ENCODE data around the gene SERTAD4. TPM values are rescaled to one million over a fixed set of nuclear protein-coding genes. Genes with fewer than 3 reads are reported as not detected.

SERTAD4 gene
- total RNA-seq, 1 donor from 2014 or later, result 1.6 TPM

GRCh38 chr1:210231846-210232510 lies 618 bp upstream of the SERTAD4 start:
- Histone ChIP-seq H3K36me3 (ENCODE audit: control insufficient read depth in 3 of 3, insufficient read depth in 3 of 3, low read length in 3 of 3) (no peaks in the 10 kb centered on the region), H3K9me3 (ENCODE audit: control insufficient read depth in 3 of 3, low read length in 3 of 3) (no peaks in the 10 kb centered on the region), H3K4me1 (ENCODE audit: control insufficient read depth in 3 of 3, insufficient read depth in 3 of 3, low read length in 3 of 3) (peaks cover 11 to 20% (median 12%) of the 10 kb centered on the region in 3 donors), H3K9ac (ENCODE audit: low read depth in 1 of 3, low read length in 3 of 3) (no peak overlapping the region), H3K27ac (ENCODE audit: low read depth, low read length) (no peak overlapping the region), H3K4me3 (ENCODE audit: low read length in 3 of 3) (peak overlapping the region; percentile 3 to 54 (median 22)), H3K27me3 (ENCODE audit: control insufficient read depth in 3 of 3, insufficient read depth in 3 of 3, low read length in 3 of 3) (peaks cover 19 to 41% (median 22%) of the 10 kb centered on the region in 3 donors)

DNA sequence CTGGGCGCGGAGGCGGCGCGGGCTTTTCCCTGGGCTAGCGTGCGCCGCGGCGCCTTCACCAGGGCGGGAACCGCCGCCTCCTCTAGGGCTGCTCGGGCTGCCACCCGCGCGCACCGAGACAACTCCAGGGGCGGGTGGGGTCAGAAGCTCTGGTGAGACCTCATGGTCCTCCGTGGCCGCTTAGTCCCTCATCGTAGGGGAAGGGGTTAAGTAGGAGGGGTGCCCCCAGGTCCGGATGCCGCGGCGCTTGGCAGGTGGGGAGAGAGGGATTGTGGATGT lies 559 bp downstream of the SERTAD4 start:
- peaks cover 19 to 41% (median 20%) of the 10 kb centered on the region in 3 donors for H3K27me3 ChIP-seq (ENCODE audit: control insufficient read depth in 3 of 3, insufficient read depth in 3 of 3, low read length in 3 of 3)
- no peak overlapping the region for H3K27ac ChIP-seq (ENCODE audit: low read depth, low read length)
- peaks cover 11 to 21% (median 12%) of the 10 kb centered on the region in 3 donors for H3K4me1 ChIP-seq (ENCODE audit: control insufficient read depth in 3 of 3, insufficient read depth in 3 of 3, low read length in 3 of 3)
- peak overlapping the region in 2 of 3 donors; percentile 45 to 76 for H3K9ac ChIP-seq (ENCODE audit: low read depth in 1 of 3, low read length in 3 of 3)
- peak overlapping the region; percentile 60 to 73 (median 72) for H3K4me3 ChIP-seq (ENCODE audit: low read length in 3 of 3)
- H3K9me3 ChIP-seq (ENCODE audit: control insufficient read depth in 3 of 3, low read length in 3 of 3), result no peaks in the 10 kb centered on the region
- H3K36me3 ChIP-seq (ENCODE audit: control insufficient read depth in 3 of 3, insufficient read depth in 3 of 3, low read length in 3 of 3), result no peaks in the 10 kb centered on the region

- H3K9ac ChIP-seq (ENCODE audit: low read depth in 1 of 3, low read length in 3 of 3), result peak overlapping the region in 2 of 3 donors; percentile 45 to 76
- no peaks in the 10 kb centered on the region for H3K36me3 ChIP-seq (ENCODE audit: control insufficient read depth in 3 of 3, insufficient read depth in 3 of 3, low read length in 3 of 3)
- H3K9me3 ChIP-seq (ENCODE audit: control insufficient read depth in 3 of 3, low read length in 3 of 3), result no peaks in the 10 kb centered on the region
- H3K27ac ChIP-seq (ENCODE audit: low read depth, low read length), result no peak overlapping the region
- H3K4me1 ChIP-seq (ENCODE audit: control insufficient read depth in 3 of 3, insufficient read depth in 3 of 3, low read length in 3 of 3), result peaks cover 11 to 21% (median 12%) of the 10 kb centered on the region in 3 donors
- H3K4me3 ChIP-seq (ENCODE audit: low read length in 3 of 3), result peak overlapping the region; percentile 60 to 73 (median 72)
- H3K27me3 ChIP-seq (ENCODE audit: control insufficient read depth in 3 of 3, insufficient read depth in 3 of 3, low read length in 3 of 3), result peaks cover 19 to 41% (median 20%) of the 10 kb centered on the region in 3 donors
Measured at GRCh38 chr1:210233495-210234328, 1.1 kb downstream of the SERTAD4 start.

DNA sequence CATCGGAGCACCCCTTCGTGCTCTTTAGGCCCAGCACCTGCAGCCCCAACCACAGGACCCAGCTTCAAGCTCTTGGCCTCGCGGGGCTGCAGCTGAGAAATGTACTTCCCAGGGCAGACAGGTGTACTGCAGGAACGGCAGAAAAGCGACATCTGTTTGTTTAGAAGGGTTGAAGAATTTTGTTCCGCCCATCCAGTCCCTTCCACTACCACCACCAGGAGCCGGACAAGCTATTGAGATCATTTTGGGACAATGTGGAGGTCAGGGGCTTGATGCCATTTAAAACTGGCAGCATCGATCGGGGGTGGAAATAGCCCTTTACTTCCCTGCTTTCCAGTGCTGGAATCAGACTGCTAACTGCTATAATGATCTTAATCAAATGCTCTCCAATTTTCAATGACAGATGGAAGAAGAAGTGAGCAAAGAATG lies 1.7 kb downstream of the SERTAD4 start:
- Histone ChIP-seq H3K36me3 (ENCODE audit: control insufficient read depth in 3 of 3, insufficient read depth in 3 of 3, low read length in 3 of 3) (no peaks in the 10 kb centered on the region), H3K9ac (ENCODE audit: low read depth in 1 of 3, low read length in 3 of 3) (peak overlapping the region in 1 of 3 donors; percentile 8), H3K4me1 (ENCODE audit: control insufficient read depth in 3 of 3, insufficient read depth in 3 of 3, low read length in 3 of 3) (peaks cover 11 to 21% (median 12%) of the 10 kb centered on the region in 3 donors), H3K9me3 (ENCODE audit: control insufficient read depth in 3 of 3, low read length in 3 of 3) (no peaks in the 10 kb centered on the region), H3K27ac (ENCODE audit: low read depth, low read length) (no peak overlapping the region), H3K4me3 (ENCODE audit: low read length in 3 of 3) (peak overlapping the region in 2 of 3 donors; percentile 60 to 73), H3K27me3 (ENCODE audit: control insufficient read depth in 3 of 3, insufficient read depth in 3 of 3, low read length in 3 of 3) (peaks cover 19 to 41% (median 20%) of the 10 kb centered on the region in 3 donors)

- no peaks in the 10 kb centered on the region for H3K9me3 ChIP-seq (ENCODE audit: control insufficient read depth in 3 of 3, low read length in 3 of 3)
- H3K9ac ChIP-seq (ENCODE audit: low read depth in 1 of 3, low read length in 3 of 3), result no peak overlapping the region
- H3K27me3 ChIP-seq (ENCODE audit: control insufficient read depth in 3 of 3, insufficient read depth in 3 of 3, low read length in 3 of 3), result peaks cover 19 to 38% (median 20%) of the 10 kb centered on the region in 3 donors
- peaks cover 14 to 21% (median 17%) of the 10 kb centered on the region in 3 donors for H3K4me1 ChIP-seq (ENCODE audit: control insufficient read depth in 3 of 3, insufficient read depth in 3 of 3, low read length in 3 of 3)
- H3K27ac ChIP-seq (ENCODE audit: low read depth, low read length), result no peak overlapping the region
- H3K4me3 ChIP-seq (ENCODE audit: low read length in 3 of 3), result no peak overlapping the region
- no peaks in the 10 kb centered on the region for H3K36me3 ChIP-seq (ENCODE audit: control insufficient read depth in 3 of 3, insufficient read depth in 3 of 3, low read length in 3 of 3)
Measured at GRCh38 chr1:210235363-210236053, 2.9 kb downstream of the SERTAD4 start.

DNA sequence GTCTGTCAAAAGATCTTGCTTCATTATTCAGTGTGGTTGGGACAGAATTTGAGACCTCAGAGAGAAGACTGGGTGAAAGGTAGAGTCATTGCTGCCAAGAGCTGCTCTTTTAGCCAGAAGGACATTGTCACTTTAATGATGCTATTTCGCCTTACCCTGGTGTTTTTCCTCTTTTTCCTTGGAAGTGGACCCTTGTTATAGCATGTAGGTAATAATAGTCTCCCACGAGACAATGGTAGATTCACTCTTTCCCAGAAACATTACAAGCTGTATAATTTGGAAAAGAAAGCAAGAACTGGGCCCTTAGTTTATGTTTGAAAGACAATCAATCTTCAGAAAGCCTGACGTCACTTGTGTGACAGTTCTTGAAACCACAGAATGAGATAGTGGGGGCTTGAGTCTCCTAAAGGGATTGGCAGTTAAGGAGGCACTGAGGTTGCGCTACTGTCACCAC lies 3.8 kb downstream of the SERTAD4 start:
- Histone ChIP-seq H3K27ac (ENCODE audit: low read depth, low read length) (peak overlapping the region; percentile 34), H3K4me3 (ENCODE audit: low read length in 3 of 3) (no peak overlapping the region), H3K36me3 (ENCODE audit: control insufficient read depth in 3 of 3, insufficient read depth in 3 of 3, low read length in 3 of 3) (no peaks in the 10 kb centered on the region), H3K9ac (ENCODE audit: low read depth in 1 of 3, low read length in 3 of 3) (no peak overlapping the region), H3K9me3 (ENCODE audit: control insufficient read depth in 3 of 3, low read length in 3 of 3) (no peaks in the 10 kb centered on the region), H3K27me3 (ENCODE audit: control insufficient read depth in 3 of 3, insufficient read depth in 3 of 3, low read length in 3 of 3) (peaks cover 16 to 35% (median 20%) of the 10 kb centered on the region in 3 donors), H3K4me1 (ENCODE audit: control insufficient read depth in 3 of 3, insufficient read depth in 3 of 3, low read length in 3 of 3) (peaks cover 14 to 21% (median 18%) of the 10 kb centered on the region in 3 donors)

- no peak overlapping the region for H3K9ac ChIP-seq (ENCODE audit: low read depth in 1 of 3, low read length in 3 of 3)
- H3K4me3 ChIP-seq (ENCODE audit: low read length in 3 of 3), result no peak overlapping the region
- H3K27me3 ChIP-seq (ENCODE audit: control insufficient read depth in 3 of 3, insufficient read depth in 3 of 3, low read length in 3 of 3), result peaks cover 16 to 31% (median 20%) of the 10 kb centered on the region in 3 donors
- H3K9me3 ChIP-seq (ENCODE audit: control insufficient read depth in 3 of 3, low read length in 3 of 3), result no peaks in the 10 kb centered on the region
- H3K4me1 ChIP-seq (ENCODE audit: control insufficient read depth in 3 of 3, insufficient read depth in 3 of 3, low read length in 3 of 3), result peaks cover 14 to 21% (median 18%) of the 10 kb centered on the region in 3 donors
- no peaks in the 10 kb centered on the region for H3K36me3 ChIP-seq (ENCODE audit: control insufficient read depth in 3 of 3, insufficient read depth in 3 of 3, low read length in 3 of 3)
- peak overlapping the region; percentile 34 for H3K27ac ChIP-seq (ENCODE audit: low read depth, low read length)
Measured at GRCh38 chr1:210236840-210237409, 4.3 kb downstream of the SERTAD4 start.

DNA sequence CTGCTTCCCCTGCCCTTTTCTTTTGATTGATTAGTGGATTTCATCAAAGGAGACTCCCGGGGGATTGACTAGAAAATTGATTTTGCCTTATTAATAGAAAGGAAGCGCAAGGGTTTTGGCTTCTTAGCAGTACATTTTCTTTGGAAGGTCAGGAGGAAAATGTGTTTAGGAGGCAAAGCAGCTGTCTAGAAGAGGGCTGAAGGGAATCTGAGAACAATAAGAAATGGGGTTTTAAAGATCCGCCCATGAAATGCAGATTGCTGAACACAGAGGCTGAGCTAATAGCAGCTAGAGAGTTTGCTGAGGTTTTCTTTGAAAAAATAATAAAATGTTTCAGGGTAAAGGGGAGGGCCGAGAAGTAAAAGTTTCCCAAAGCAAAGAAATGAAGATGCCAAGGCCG lies 4.9 kb downstream of the SERTAD4 start:
- H3K27ac ChIP-seq (ENCODE audit: low read depth, low read length), result peak overlapping the region; percentile 3
- H3K9ac ChIP-seq (ENCODE audit: low read depth in 1 of 3, low read length in 3 of 3), result no peak overlapping the region

GRCh38 chr1:210237981-210238380 lies 5.4 kb downstream of the SERTAD4 start:
- Histone ChIP-seq H3K4me3 (ENCODE audit: low read length in 3 of 3) (no peak overlapping the region), H3K27me3 (ENCODE audit: control insufficient read depth in 3 of 3, insufficient read depth in 3 of 3, low read length in 3 of 3) (peaks cover 15 to 30% (median 20%) of the 10 kb centered on the region in 3 donors), H3K9me3 (ENCODE audit: control insufficient read depth in 3 of 3, low read length in 3 of 3) (no peaks in the 10 kb centered on the region), H3K4me1 (ENCODE audit: control insufficient read depth in 3 of 3, insufficient read depth in 3 of 3, low read length in 3 of 3) (peaks cover 14 to 20% (median 18%) of the 10 kb centered on the region in 3 donors), H3K27ac (ENCODE audit: low read depth, low read length) (peak overlapping the region; percentile 3), H3K9ac (ENCODE audit: low read depth in 1 of 3, low read length in 3 of 3) (no peak overlapping the region), H3K36me3 (ENCODE audit: control insufficient read depth in 3 of 3, insufficient read depth in 3 of 3, low read length in 3 of 3) (no peaks in the 10 kb centered on the region)

More for the DNA sequence above, 4.9 kb downstream of the SERTAD4 start:
- Histone ChIP-seq H3K36me3 (ENCODE audit: control insufficient read depth in 3 of 3, insufficient read depth in 3 of 3, low read length in 3 of 3) (no peaks in the 10 kb centered on the region), H3K9me3 (ENCODE audit: control insufficient read depth in 3 of 3, low read length in 3 of 3) (no peaks in the 10 kb centered on the region), H3K4me3 (ENCODE audit: low read length in 3 of 3) (no peak overlapping the region), H3K27me3 (ENCODE audit: control insufficient read depth in 3 of 3, insufficient read depth in 3 of 3, low read length in 3 of 3) (peaks cover 16 to 30% (median 20%) of the 10 kb centered on the region in 3 donors), H3K4me1 (ENCODE audit: control insufficient read depth in 3 of 3, insufficient read depth in 3 of 3, low read length in 3 of 3) (peaks cover 14 to 21% (median 18%) of the 10 kb centered on the region in 3 donors)

All from skeletal muscle tissue (tissue), 4 donors.